Keratinocyte (primary cell): ENCODE data around the gene LINGO1. TPM values are rescaled to one million over a fixed set of nuclear protein-coding genes. Genes with fewer than 3 reads are reported as not detected.

Source experiments
- DNase-seq: peaks from one replicate; pipeline ENCODE4 v3.0.0-alpha.2; 2011; ENCODE audit warnings: low read depth, missing footprints, low spot score
- FAIRE-seq: peaks from 2 replicates; lab custom pipeline; 2011; peaks lifted over from hg19 to GRCh38; lab: Jason Lieb, UNC
- H2AFZ ChIP-seq: 2 replicates; pipeline ENCODE4 v1.6.0; 2012; ENCODE audit warnings: low read length, control low read depth, inconsistent platforms; ENCODE audit not compliant: control insufficient read depth
- H3K27ac ChIP-seq: 2 replicates; pipeline ENCODE4 v1.5.1; 2011; ENCODE audit warnings: low read length; ENCODE audit not compliant: control insufficient read depth, insufficient read depth
- H3K27me3 ChIP-seq: 3 replicates; pipeline ENCODE4 v1.6.0; 2011; ENCODE audit warnings: low read length; ENCODE audit not compliant: control insufficient read depth, insufficient read depth; ENCODE audit errors: extremely low read depth
- H3K36me3 ChIP-seq, 2 experiments: 2 replicates in 1 of 2; 3 replicates in 1 of 2; pipeline ENCODE4 v1.5.1; 2011; ENCODE audit warnings: low read length in 2 of 2, mild to moderate bottlenecking in 1 of 2; ENCODE audit not compliant: control insufficient read depth in 2 of 2, insufficient read depth in 2 of 2; ENCODE audit errors: extremely low read depth in 1 of 2
- H3K4me1 ChIP-seq: 3 replicates; pipeline ENCODE4 v1.5.1; 2011; ENCODE audit warnings: low read length; ENCODE audit not compliant: control insufficient read depth, insufficient read depth; ENCODE audit errors: extremely low read depth
- H3K4me2 ChIP-seq: 3 replicates; pipeline ENCODE4 v1.6.0; 2011; ENCODE audit warnings: low read depth, low read length; ENCODE audit not compliant: control insufficient read depth, insufficient read depth; ENCODE audit errors: extremely low read depth
- H3K4me3 ChIP-seq, 3 experiments: fragments of 200-600 bp in 1 of 3; sonication (generic) in 1 of 3; 2 replicates in 2 of 3; 3 replicates in 1 of 3; pipeline ENCODE4 v1.5.1; 2011 to 2016; ENCODE audit warnings: low read length in 3 of 3, mild to moderate bottlenecking in 3 of 3, control low read depth in 2 of 3, inconsistent platforms in 1 of 3, low read depth in 1 of 3, mixed read lengths in 1 of 3, mixed run types in 1 of 3, moderate library complexity in 1 of 3; ENCODE audit not compliant: control insufficient read depth in 2 of 3, insufficient read depth in 2 of 3; ENCODE audit errors: extremely low read depth in 1 of 3
- H3K79me2 ChIP-seq: 2 replicates; pipeline ENCODE4 v1.6.0; 2012; ENCODE audit warnings: low read length; ENCODE audit not compliant: control insufficient read depth, insufficient read depth
- H3K9ac ChIP-seq: 3 replicates; pipeline ENCODE4 v1.6.0; 2011; ENCODE audit warnings: low read length; ENCODE audit not compliant: control insufficient read depth, insufficient read depth; ENCODE audit errors: extremely low read depth
- H3K9me1 ChIP-seq: 3 replicates; pipeline ENCODE4 v1.6.0; 2011; ENCODE audit warnings: low read length; ENCODE audit not compliant: control insufficient read depth, insufficient read depth; ENCODE audit errors: extremely low read depth
- H3K9me3 ChIP-seq: 2 replicates; pipeline ENCODE4 v1.5.1; 2012; ENCODE audit warnings: low read depth, low read length; ENCODE audit not compliant: control insufficient read depth
- H4K20me1 ChIP-seq: 3 replicates; pipeline ENCODE4 v1.6.0; 2011; ENCODE audit warnings: low read length; ENCODE audit not compliant: control insufficient read depth, insufficient read depth; ENCODE audit errors: extremely low read depth
- EZH2 ChIP-seq: IDR thresholded peaks from one replicate; pipeline ENCODE4 v1.6.1; 2012; ENCODE audit warnings: inconsistent platforms, mild to moderate bottlenecking, low read length, moderate library complexity
- dilution Hi-C: fragments of 300-500 bp; cut with MboI; formaldehyde crosslinking; loops from one replicate; pipeline ENCODE4 v1.7.0; 2020; ENCODE audit warnings: low sequenced_read_pairs; ENCODE audit not compliant: extremely low pct_ligation_motif_present
- polyA plus RNA-seq, 5 experiments: library from polyadenylated mRNA; depleted of rRNA in 3 of 5; stranded (reverse) in 3 of 5; stranded (forward) in 1 of 5; unstranded in 1 of 5; fragments of >200 nt; gene quantifications; 1 replicate in 1 of 5; 2 replicates in 3 of 5; 3 replicates in 1 of 5; pipeline versions ENCODE4 v1.2.1 to v1.2.3, GENCODE V29; 2011 to 2012; ENCODE audit warnings: missing spikeins in 2 of 5, low read depth in 1 of 5, low replicate concordance in 1 of 5
- TF ChIP-seq, protein P1 (sequence below), 3 experiments: IDR thresholded peaks in 1 of 3; conservative IDR thresholded peaks in 1 of 3; optimal IDR thresholded peaks in 1 of 3; 2 replicates in 2 of 3; 3 replicates in 1 of 3; pipeline versions ENCODE3 to v1.5.1; 2011; ENCODE audit warnings: low read length in 3 of 3, mild to moderate bottlenecking in 3 of 3, moderate library complexity in 2 of 3, control low read depth in 1 of 3, inconsistent platforms in 1 of 3; ENCODE audit not compliant: insufficient read depth in 2 of 3; ENCODE audit errors: extremely low read depth in 1 of 3

LINGO1 gene
- polyA plus RNA-seq, 1 donor (not counting 4 experiments of a cell fraction or from before 2014, with no cell fraction given) = not detected

DNA sequence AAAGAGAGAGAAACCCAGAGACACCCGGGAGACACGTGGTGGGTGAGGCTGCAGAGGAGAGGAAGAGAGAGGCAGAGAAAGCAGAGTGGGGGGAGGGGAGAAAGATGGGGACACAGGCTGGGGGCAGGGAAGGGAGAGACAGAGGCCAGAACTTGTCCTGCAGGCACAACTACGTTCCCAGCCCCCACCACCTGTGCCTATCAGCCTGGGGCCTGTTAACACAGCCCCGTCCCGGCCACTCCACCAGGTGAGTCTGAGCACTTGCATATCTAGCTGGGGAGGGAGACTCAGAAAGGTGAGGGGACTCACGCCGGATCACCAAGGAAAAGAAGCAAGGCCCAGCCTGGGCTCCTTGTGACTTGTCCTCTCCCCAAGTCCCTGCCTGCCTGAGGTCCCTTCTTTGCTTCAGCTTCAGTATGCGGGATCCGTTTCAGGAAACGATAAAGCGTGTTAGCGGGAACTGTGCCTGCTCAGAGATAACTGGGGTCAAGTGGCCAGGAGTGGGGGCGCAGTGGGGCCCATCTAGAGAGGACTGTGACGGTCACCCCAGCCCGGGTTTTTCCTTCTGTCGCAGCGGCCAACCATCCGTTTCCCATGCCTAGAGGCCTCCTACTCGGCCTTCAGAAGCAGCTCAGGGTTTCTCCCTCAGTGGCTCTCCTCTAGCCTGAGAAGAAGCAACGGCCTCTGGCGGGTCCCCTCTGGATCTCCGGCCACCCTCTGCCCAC lies 10.3 kb downstream of the LINGO1 start:
- H3K9me3 ChIP-seq = no peaks in the 10 kb centered on the region
- H3K4me1 ChIP-seq = no peaks in the 10 kb centered on the region
- DNase-seq (no peak), FAIRE-seq (no peak)
- H3K27ac ChIP-seq = no peak overlapping the region
- dilution Hi-C loops = no loop called here
- no peaks in the 10 kb centered on the region for H3K79me2 ChIP-seq
- no peaks in the 10 kb centered on the region for H3K9me1 ChIP-seq
- no peaks in the 10 kb centered on the region for H4K20me1 ChIP-seq
- H3K4me3 ChIP-seq = no peak overlapping the region
- no peak overlapping the region for H2AFZ ChIP-seq
- peaks cover 3% of the 10 kb centered on the region for H3K27me3 ChIP-seq
- no peaks in the 10 kb centered on the region for H3K36me3 ChIP-seq
- TF ChIP-seq, protein P1, sequence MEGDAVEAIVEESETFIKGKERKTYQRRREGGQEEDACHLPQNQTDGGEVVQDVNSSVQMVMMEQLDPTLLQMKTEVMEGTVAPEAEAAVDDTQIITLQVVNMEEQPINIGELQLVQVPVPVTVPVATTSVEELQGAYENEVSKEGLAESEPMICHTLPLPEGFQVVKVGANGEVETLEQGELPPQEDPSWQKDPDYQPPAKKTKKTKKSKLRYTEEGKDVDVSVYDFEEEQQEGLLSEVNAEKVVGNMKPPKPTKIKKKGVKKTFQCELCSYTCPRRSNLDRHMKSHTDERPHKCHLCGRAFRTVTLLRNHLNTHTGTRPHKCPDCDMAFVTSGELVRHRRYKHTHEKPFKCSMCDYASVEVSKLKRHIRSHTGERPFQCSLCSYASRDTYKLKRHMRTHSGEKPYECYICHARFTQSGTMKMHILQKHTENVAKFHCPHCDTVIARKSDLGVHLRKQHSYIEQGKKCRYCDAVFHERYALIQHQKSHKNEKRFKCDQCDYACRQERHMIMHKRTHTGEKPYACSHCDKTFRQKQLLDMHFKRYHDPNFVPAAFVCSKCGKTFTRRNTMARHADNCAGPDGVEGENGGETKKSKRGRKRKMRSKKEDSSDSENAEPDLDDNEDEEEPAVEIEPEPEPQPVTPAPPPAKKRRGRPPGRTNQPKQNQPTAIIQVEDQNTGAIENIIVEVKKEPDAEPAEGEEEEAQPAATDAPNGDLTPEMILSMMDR (optimal IDR thresholded peaks at IDR 0.05 in 1 of 3, IDR thresholded peaks at IDR 0.05 in 1 of 3, conservative IDR thresholded peaks at IDR 0.05 in 1 of 3; ENCODE audit: extremely low read depth in 1 of 3, insufficient read depth in 2 of 3, low read length in 3 of 3) = no peak
- no peak for TF ChIP-seq EZH2
- H3K4me2 ChIP-seq = no peak overlapping the region
- no peak overlapping the region for H3K9ac ChIP-seq

DNA sequence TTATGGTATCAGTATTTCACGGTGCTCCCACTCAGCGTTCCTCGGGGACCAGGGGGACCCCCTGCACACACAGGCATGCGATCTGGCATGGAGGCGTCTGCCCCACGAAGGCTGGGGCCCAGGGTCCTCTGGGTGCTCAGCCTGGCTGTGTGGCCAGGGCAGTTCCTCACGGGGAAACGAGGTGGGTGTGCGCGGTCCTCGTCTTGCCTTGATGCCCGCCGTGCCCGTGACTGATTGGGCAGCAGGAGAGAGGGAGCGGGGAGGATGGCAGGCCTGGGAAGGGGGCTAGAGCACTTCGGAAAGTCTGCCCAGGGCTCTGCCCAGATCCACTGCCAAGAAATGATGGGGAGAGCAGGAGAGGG lies 10.9 kb downstream of the LINGO1 start:
- no peak for TF ChIP-seq EZH2
- TF ChIP-seq, protein P1 (optimal IDR thresholded peaks at IDR 0.05 in 1 of 3, IDR thresholded peaks at IDR 0.05 in 1 of 3, conservative IDR thresholded peaks at IDR 0.05 in 1 of 3; ENCODE audit: extremely low read depth in 1 of 3, insufficient read depth in 2 of 3, low read length in 3 of 3) = no peak
- Histone ChIP-seq H3K27ac (no peak overlapping the region), H3K9ac (no peak overlapping the region), H3K4me2 (no peak overlapping the region), H3K27me3 (no peaks in the 10 kb centered on the region), H3K9me3 (no peaks in the 10 kb centered on the region), H4K20me1 (no peaks in the 10 kb centered on the region), H3K4me3 (no peak overlapping the region), H3K9me1 (no peaks in the 10 kb centered on the region), H2AFZ (no peak overlapping the region), H3K36me3 (no peaks in the 10 kb centered on the region), H3K79me2 (no peaks in the 10 kb centered on the region), H3K4me1 (no peaks in the 10 kb centered on the region)
- dilution Hi-C loops = no loop called here
- DNase-seq (no peak), FAIRE-seq (no peak)
